Measurements from ENCODE around the gene SNRPD3. TPM values are rescaled to one million over a fixed set of nuclear protein-coding genes. Genes with fewer than 3 reads are reported as not detected.

Gene SNRPD3
- total RNA-seq, 1 donor from 2014 or later, result 147 TPM

GRCh38 chr22:24553597-24554312 is 2.0 kb upstream of the SNRPD3 start:
- DNase-seq (ENCODE audit: low read depth) (no peak), FAIRE-seq (peak; percentile 64)
- TF ChIP-seq CTCF (IDR thresholded peaks at IDR 0.05; ENCODE audit: insufficient read depth, low read length, severe bottlenecking), result no peak

DNA sequence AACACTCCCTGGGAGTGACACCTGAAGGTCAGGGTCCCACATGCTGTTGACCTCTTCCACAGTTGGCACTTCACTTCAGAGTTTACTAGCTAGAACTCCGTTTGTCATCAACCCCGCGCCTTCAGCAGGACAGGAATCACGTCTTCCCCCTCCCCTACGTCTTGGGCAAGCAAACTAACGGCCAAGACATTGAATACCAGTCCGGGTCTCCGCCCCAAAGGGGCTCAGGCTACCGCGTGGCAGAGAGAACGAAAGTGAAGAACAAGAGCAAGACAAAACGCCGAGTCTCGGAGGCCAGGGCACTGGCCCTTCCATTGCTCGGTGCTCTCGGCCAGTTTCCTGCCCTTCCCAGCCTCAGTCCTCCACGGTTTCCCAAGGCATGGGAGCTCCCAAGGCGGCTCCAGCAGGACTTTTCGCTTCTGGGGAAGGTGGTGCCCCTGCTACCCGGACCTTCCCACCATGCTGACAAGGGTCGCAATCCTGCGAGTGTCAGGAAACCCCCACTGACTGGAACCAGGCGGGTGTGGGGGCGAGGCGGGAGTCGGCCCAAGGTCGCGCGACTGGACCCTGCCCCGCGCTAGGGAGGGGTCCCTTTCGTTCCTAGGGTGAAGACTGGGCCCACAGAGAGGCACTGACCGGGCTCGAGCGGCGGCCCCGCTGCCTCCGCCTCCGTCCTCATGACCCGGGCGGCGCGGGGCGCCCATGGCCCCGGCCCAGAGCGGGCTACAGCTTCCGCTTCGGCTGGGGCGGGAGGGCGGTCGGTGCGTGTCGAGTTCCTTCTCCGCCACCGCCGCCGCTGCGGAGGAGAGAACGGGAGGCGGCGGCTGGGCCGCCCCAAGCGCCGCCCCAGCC is 1.3 kb upstream of the SNRPD3 start, which contains the start of gene GUCD1:
TSS of gene GUCD1 (minus strand) at position 826 of the 852 bp plus-strand sequence. CDS start at position 679, 147 bp downstream.
- Histone ChIP-seq H3K4me3 (ENCODE audit: low read depth, low read length) (peak within 1 kb of the TSS; percentile 90), H3K36me3 (ENCODE audit: control insufficient read depth, insufficient read depth, low read length) (peaks cover 16% of the 10 kb centered on the region), H3K27me3 (ENCODE audit: control insufficient read depth, insufficient read depth, low read length) (no peaks in the 10 kb centered on the region)
- FAIRE-seq (no peak), DNase-seq (ENCODE audit: low read depth) (peak; percentile 18)
- no peak for TF ChIP-seq CTCF (IDR thresholded peaks at IDR 0.05; ENCODE audit: insufficient read depth, low read length, severe bottlenecking)

More at GRCh38 chr22:24553597-24554312, 2.0 kb upstream of the SNRPD3 start:
- Histone ChIP-seq H3K36me3 (ENCODE audit: control insufficient read depth, insufficient read depth, low read length) (peaks cover 15% of the 10 kb centered on the region), H3K27me3 (ENCODE audit: control insufficient read depth, insufficient read depth, low read length) (no peaks in the 10 kb centered on the region), H3K4me3 (ENCODE audit: low read depth, low read length) (peak overlapping the region; percentile 90)

DNA sequence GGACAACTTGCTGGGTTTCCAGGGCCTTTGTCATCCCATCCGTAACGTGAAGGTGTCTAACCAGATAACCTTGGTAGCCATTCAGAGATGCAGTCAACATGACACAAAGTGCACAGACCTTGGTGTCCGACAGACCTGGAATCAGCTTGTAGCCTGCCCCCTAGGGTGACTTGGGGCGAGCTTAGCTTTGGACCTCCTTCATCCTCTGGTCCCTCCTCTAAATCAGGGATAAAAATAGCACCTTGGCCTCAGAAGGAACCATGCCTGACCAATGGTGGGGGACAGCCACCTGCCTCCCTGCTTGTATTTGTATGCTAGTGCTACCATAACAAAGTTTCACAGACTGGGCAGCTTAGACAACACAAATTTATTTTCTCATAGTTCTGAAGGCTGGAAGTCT is 3.7 kb downstream of the SNRPD3 start:
- FAIRE-seq (no peak), DNase-seq (ENCODE audit: low read depth) (no peak)
- peaks cover 12% of the 10 kb centered on the region for H3K36me3 ChIP-seq (ENCODE audit: control insufficient read depth, insufficient read depth, low read length)
- H3K4me3 ChIP-seq (ENCODE audit: low read depth, low read length), result no peak overlapping the region
- TF ChIP-seq CTCF (IDR thresholded peaks at IDR 0.05; ENCODE audit: insufficient read depth, low read length, severe bottlenecking), result no peak
- H3K27me3 ChIP-seq (ENCODE audit: control insufficient read depth, insufficient read depth, low read length), result no peaks in the 10 kb centered on the region

GRCh38 chr22:24563246-24563645 is 7.4 kb downstream of the SNRPD3 start:
- FAIRE-seq (no peak), DNase-seq (ENCODE audit: low read depth) (no peak)
- no peak for TF ChIP-seq CTCF (IDR thresholded peaks at IDR 0.05; ENCODE audit: insufficient read depth, low read length, severe bottlenecking)
- no peaks in the 10 kb centered on the region for H3K27me3 ChIP-seq (ENCODE audit: control insufficient read depth, insufficient read depth, low read length)
- H3K36me3 ChIP-seq (ENCODE audit: control insufficient read depth, insufficient read depth, low read length), result peaks cover 18% of the 10 kb centered on the region
- H3K4me3 ChIP-seq (ENCODE audit: low read depth, low read length), result no peak overlapping the region

- Histone ChIP-seq H3K27me3 (ENCODE audit: control insufficient read depth, insufficient read depth, low read length) (no peaks in the 10 kb centered on the region), H3K4me3 (ENCODE audit: low read depth, low read length) (no peak overlapping the region), H3K36me3 (ENCODE audit: control insufficient read depth, insufficient read depth, low read length) (peaks cover 15% of the 10 kb centered on the region)
- DNase-seq (ENCODE audit: low read depth) (no peak), FAIRE-seq (no peak)
- no peak for TF ChIP-seq CTCF (IDR thresholded peaks at IDR 0.05; ENCODE audit: insufficient read depth, low read length, severe bottlenecking)
Measured at GRCh38 chr22:24564376-24565058, 8.7 kb downstream of the SNRPD3 start.
